Transverse colon (tissue), 4 donors: ENCODE measurements around the gene FOXP2. TPM values are rescaled to one million over a fixed set of nuclear protein-coding genes. Genes with fewer than 3 reads are reported as not detected.

Source experiments
- DNase-seq: peaks from one replicate; pipeline ENCODE4 v3.0.0-alpha.2; 2019
- H3K27ac ChIP-seq, 4 donors: fragments of 200-600 bp; sonication (generic); 2 replicates each; pipeline ENCODE4 v1.5.1; 2016 to 2018; ENCODE audit warnings: inconsistent platforms in 4 of 4
- H3K27me3 ChIP-seq: fragments of 200-600 bp; sonication (generic); 2 replicates; pipeline ENCODE4 v1.5.1; 2017; ENCODE audit warnings: inconsistent platforms
- H3K36me3 ChIP-seq, 4 donors: fragments of 200-600 bp; sonication (generic); 2 replicates each; pipeline ENCODE4 v1.5.1; 2017 to 2019; ENCODE audit warnings: inconsistent platforms in 4 of 4
- H3K4me1 ChIP-seq, 4 donors: fragments of 200-600 bp; sonication (generic); 2 replicates each; pipeline ENCODE4 v1.5.1; 2017 to 2020; ENCODE audit warnings: inconsistent platforms in 4 of 4
- H3K4me3 ChIP-seq, 4 donors: fragments of 200-600 bp; sonication (generic); 1 replicate in 1 of 4; 2 replicates in 3 of 4; pipeline versions ENCODE4 v1.5.1 to v1.6.1; 2017 to 2019; ENCODE audit warnings: inconsistent platforms in 4 of 4
- H3K9me3 ChIP-seq, 2 donors: fragments of 200-600 bp; sonication (generic); 2 replicates each; pipeline ENCODE4 v1.5.1; 2017 to 2019; ENCODE audit warnings: inconsistent platforms in 2 of 2
- EP300 ChIP-seq: sonication (generic); formaldehyde crosslinking; IDR thresholded peaks from one replicate; pipeline ENCODE4 v1.6.1; 2017; ENCODE audit warnings: antibody characterized with exemption, low read depth
- POLR2A ChIP-seq: fragments of 450-650 bp; IDR thresholded peaks from one replicate; pipeline ENCODE4 v1.6.1; 2016; ENCODE audit warnings: antibody characterized with exemption, mild to moderate bottlenecking, moderate library complexity
- POLR2AphosphoS5 ChIP-seq, 3 donors: sonication (generic); formaldehyde crosslinking; IDR thresholded peaks; one replicate each; pipeline ENCODE4 v1.6.1; 2016; ENCODE audit warnings: antibody characterized with exemption in 3 of 3
- WGBS, 2 donors: methylation state at CpG; one replicate each; pipeline ENCODE4 v1.1.5; 2018; ENCODE audit warnings: low coverage in 1 of 2; 5-methylcytosine and 5-hydroxymethylcytosine counted together
- in situ Hi-C, 4 donors: fragments of 200-750 bp; cut with MboI; loops; one replicate each; pipeline versions ENCODE4 v1.15.0 to v1.15.1; 2017; ENCODE audit warnings: low sequenced_read_pairs in 3 of 4, low pct_ligation_motif_present in 1 of 4, low pct_unique_long_range_greater_than_20kb in 1 of 4
- intact Hi-C: fragments of 100-400 bp; cut with DNase I; formaldehyde crosslinking; loops from one replicate; pipeline ENCODE4 v1.15.1; 2023; ENCODE audit warnings: low total_unique reads
- total RNA-seq, 4 donors: library from RNA; depleted of rRNA; stranded (reverse); fragments of >200 nt; gene quantifications; one replicate each; pipeline ENCODE4 v1.1.0, GENCODE V29; 2016
- TF ChIP-seq, protein P1 (sequence below), 5 experiments: fragments of 200-600 bp in 3 of 5; fragments of 450-650 bp in 2 of 5; sonication (generic) in 3 of 5; IDR thresholded peaks; 1 replicate in 2 of 5; 2 replicates in 3 of 5; pipeline ENCODE4 v1.5.1; 2016 to 2017; ENCODE audit warnings: antibody characterized with exemption in 5 of 5, inconsistent platforms in 3 of 5, mild to moderate bottlenecking in 2 of 5, moderate library complexity in 1 of 5

Gene FOXP2
- total RNA-seq, 4 donors from 2014 or later: 20.5 to 102 (median 34.0) TPM

- Histone ChIP-seq H3K27ac (no peak overlapping the region), H3K36me3 (no peaks in the 10 kb centered on the region), H3K9me3 (no peaks in the 10 kb centered on the region), H3K4me1 (peaks cover 0 to 5% (median 0%) of the 10 kb centered on the region in 4 donors), H3K27me3 (no peaks in the 10 kb centered on the region), H3K4me3 (no peak overlapping the region)
- in situ Hi-C loops (no loop called here), intact Hi-C loops (no loop called here)
- 71 to 77% methylated on average over 1 to 2 of the region's 2 CpGs for WGBS, 2 donors
- DNase-seq: no peak
- TF ChIP-seq EP300: peak; percentile 36
- TF ChIP-seq, protein P1, sequence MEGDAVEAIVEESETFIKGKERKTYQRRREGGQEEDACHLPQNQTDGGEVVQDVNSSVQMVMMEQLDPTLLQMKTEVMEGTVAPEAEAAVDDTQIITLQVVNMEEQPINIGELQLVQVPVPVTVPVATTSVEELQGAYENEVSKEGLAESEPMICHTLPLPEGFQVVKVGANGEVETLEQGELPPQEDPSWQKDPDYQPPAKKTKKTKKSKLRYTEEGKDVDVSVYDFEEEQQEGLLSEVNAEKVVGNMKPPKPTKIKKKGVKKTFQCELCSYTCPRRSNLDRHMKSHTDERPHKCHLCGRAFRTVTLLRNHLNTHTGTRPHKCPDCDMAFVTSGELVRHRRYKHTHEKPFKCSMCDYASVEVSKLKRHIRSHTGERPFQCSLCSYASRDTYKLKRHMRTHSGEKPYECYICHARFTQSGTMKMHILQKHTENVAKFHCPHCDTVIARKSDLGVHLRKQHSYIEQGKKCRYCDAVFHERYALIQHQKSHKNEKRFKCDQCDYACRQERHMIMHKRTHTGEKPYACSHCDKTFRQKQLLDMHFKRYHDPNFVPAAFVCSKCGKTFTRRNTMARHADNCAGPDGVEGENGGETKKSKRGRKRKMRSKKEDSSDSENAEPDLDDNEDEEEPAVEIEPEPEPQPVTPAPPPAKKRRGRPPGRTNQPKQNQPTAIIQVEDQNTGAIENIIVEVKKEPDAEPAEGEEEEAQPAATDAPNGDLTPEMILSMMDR (IDR thresholded peaks at IDR 0.05): no peak
Observed at GRCh38 chr7:114392686-114393085, 21.9 kb upstream of the FOXP2 start.

GRCh38 chr7:114402876-114403635 lies 11.6 kb upstream of the FOXP2 start:
- no peak for TF ChIP-seq POLR2A
- no peak for TF ChIP-seq POLR2AphosphoS5 (IDR thresholded peaks at IDR 0.05)
- no peak for TF ChIP-seq EP300
- TF ChIP-seq, protein P1 (IDR thresholded peaks at IDR 0.05): no peak
- WGBS, 2 donors: 38 to 58% methylated on average over 1 to 2 of the region's 2 CpGs
- intact Hi-C loops: no loop called here
- in situ Hi-C loops: loop anchor here in 1 of 4 donors (25.0 kb wide), 1 partner anchor 316 kb away; no protein-coding TSS in a partner anchor
- Histone ChIP-seq H3K4me3 (no peak overlapping the region), H3K9me3 (no peaks in the 10 kb centered on the region), H3K36me3 (no peaks in the 10 kb centered on the region), H3K27ac (no peak overlapping the region), H3K4me1 (peaks cover 0 to 27% (median 19%) of the 10 kb centered on the region in 4 donors), H3K27me3 (no peaks in the 10 kb centered on the region)
- DNase-seq: no peak

DNA sequence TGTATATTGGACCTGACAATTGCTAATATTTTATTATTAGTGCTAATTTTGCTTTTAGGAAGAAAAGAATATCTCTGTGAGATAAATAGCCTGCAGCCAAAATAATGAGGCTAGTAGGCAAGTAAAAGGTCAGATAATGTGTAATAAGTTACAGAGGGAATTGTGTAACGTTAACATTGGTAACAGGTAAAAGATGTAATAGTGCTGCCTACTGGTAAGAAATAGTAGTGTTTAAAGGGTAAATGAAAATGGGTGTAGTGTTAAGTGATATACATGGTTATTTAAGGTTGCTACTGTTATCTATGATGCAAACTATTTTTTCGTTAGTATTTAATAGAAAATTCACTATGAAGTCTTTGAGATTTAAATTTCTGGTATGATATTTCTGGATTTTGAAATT lies 9.2 kb upstream of the FOXP2 start:
- Histone ChIP-seq H3K9me3 (no peaks in the 10 kb centered on the region), H3K4me1 (peaks cover 0 to 27% (median 19%) of the 10 kb centered on the region in 4 donors), H3K27me3 (no peaks in the 10 kb centered on the region), H3K27ac (no peak overlapping the region), H3K36me3 (no peaks in the 10 kb centered on the region), H3K4me3 (no peak overlapping the region)
- intact Hi-C loops (no loop called here), in situ Hi-C loops (loop anchor here in 1 of 4 donors (25.0 kb wide), 1 partner anchor 318 kb away; no protein-coding TSS in a partner anchor)
- WGBS, 2 donors: 16 to 29% methylated on average over 2 of the region's 2 CpGs
- DNase-seq: no peak
- TF ChIP-seq, protein P1 (IDR thresholded peaks at IDR 0.05): peak; percentile 46 to 73 (median 54)
- TF ChIP-seq POLR2AphosphoS5 (IDR thresholded peaks at IDR 0.05): peak in 1 of 3 donors; percentile 33
- no peak for TF ChIP-seq POLR2A
- no peak for TF ChIP-seq EP300

DNA sequence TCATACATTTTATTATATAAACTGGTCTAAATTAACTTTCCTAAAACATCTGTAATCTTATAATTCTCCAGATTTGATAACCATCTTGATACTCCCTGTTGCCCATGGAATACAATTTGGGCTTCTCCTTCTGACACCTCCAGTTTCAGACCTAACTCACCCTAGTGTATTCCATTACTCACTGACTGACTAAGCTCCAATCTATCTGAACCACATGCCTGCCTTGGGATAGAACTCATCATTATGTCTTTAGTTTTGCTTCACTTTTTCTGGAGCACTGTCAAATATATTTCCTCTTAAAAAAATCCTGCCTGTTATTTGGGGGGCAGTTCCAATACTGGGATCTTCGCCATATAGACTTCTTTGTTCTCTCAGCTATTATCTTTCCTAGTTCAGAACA lies 4.9 kb upstream of the FOXP2 start:
- Histone ChIP-seq H3K36me3 (no peaks in the 10 kb centered on the region), H3K4me1 (peaks cover 10 to 49% (median 27%) of the 10 kb centered on the region in 4 donors), H3K4me3 (no peak overlapping the region), H3K9me3 (no peaks in the 10 kb centered on the region), H3K27ac (peak overlapping the region in 3 of 4 donors; percentile 4 to 20 (median 4)), H3K27me3 (no peaks in the 10 kb centered on the region)
- in situ Hi-C loops (loop anchor here in 3 of 4 donors (10.0 to 25.0 kb wide), 2 partner anchors 322 to 325 kb away; no protein-coding TSS in a partner anchor), intact Hi-C loops (loop anchor here (5.0 kb wide), 1 partner anchor 322 kb away; no protein-coding TSS in a partner anchor)
- 85 to 86% methylated on average over 1 of the region's 1 CpG for WGBS, 2 donors
- TF ChIP-seq POLR2AphosphoS5 (IDR thresholded peaks at IDR 0.05) (no peak), POLR2A (no peak), EP300 (no peak)
- TF ChIP-seq, protein P1 (IDR thresholded peaks at IDR 0.05): no peak
- no peak for DNase-seq
